GM18498 (cell line): ENCODE measurements around the gene PRPF40B.
"Not testable (repeated sequence)": the region's sequence is repeated elsewhere in the genome, so short reads cannot be mapped to it uniquely, and the experiment has no call there.

ENCODE experiments used
- ATAC-seq: cut with Tn5 transposase; IDR thresholded peaks from one replicate; pipeline ENCODE4 v1.9.1; 2021; ENCODE audit warnings: mild to moderate bottlenecking, moderate library complexity; ENCODE audit not compliant: unreplicated experiment

The PRPF40B gene

DNA sequence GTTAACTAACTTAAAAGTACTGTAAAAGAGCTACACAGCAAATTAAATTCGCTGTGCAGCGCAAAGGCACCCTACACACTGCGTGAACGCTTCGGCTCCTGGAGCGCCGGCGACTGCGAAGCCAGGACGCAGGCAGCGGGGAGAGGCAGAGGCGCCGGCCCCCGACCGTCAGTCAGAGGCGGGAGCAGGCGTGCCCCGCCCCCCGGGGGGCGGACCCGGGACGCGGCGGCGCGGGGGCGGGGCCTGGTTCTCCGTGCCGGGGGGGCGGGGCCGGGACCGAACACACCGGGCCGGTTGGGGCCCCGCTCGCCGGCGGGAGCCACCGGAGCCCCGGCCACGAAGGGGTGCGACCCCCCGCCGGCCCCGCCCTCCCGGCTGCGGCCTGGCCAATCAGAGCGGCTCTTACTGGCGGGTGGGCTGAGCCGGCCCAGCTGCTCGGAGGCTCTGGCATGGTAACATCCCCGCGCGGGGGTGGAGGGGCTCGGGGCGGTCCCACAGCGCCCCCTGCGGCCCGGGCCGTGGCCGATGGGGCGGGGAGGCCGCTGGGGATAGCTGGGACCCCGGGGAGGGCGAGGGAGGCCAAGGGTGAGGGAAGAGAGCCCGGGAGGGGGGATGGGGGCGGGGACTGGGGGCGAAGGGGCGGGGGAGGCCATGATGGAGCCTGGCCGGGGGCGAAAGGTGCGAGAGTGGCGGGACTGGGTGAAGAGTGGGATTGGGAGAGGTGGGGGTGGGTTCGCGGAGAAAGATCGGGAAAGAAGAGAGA lies at the start of gene PRPF40B:
Gene PRPF40B, plus strand, starts transcription at position 420 of the 763 bp plus-strand sequence. Its CDS starts 30 bp downstream, at position 450.
- ATAC-seq = peak; percentile 79

DNA sequence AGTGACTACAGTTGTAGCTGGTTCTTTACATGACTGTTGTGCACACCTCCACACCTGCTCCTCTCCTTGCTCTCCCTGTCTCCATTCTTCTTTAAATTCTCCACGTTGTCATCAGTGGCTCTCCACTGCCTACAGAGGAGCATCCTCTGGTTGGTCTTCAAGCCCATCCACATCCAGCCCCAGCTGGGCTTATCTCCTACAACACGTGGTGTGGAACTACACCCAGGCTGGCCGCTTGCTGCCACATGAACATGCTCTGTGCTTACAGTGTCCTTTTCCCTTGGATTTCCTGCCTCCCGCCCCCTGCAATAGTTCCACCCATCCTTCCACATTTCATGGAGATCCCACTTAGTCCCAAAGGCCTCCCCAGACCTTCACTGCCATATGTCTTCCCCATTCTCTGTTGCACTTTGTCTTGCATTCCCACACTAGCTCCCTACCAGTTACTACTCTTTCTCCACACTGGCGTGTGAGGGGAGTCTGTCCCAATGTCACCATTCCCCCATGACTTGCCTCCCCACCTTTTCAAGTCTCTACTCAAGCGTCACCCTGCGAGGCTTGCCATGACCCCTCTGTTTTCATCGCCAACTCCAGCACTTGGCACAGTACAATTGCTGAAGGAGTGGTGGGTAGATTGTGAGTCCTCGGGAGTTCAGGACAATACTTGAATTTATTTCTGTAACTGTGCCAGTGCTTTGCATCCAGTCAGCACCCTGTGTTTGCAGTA lies 45.6 kb upstream of the PRPF40B start:
- no peak for ATAC-seq

DNA sequence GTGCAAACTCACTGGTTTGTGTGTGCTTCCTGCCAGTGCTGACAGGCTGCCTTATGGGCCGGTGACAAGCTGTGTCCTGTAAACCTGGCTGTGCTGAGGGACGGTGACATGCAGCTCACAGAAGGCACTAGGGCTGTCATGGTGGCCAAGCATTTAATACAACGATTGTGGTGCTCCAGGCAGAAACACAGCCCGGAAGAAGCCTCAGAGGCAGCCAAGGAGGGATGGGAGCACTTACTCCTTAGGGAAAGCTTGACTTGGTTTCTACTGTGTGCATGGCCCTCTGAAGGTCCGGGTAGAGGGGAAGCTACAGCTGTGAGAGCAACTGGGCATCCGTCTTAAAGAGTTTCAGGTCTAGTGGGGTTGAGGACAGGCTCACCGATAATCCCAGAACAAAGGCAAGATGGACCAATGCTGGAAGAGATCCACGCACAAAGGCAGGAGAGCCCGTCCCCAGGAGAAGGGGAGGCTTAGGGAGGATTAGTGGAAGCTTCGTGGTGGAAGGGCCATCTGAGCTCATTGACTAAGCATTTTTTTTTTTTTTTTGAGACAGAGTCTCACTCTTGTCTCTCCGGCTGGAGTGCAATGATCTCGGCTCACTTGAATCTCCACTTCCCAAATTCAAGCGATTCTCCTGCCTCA lies 44.8 kb upstream of the PRPF40B start:
- ATAC-seq = no peak

DNA sequence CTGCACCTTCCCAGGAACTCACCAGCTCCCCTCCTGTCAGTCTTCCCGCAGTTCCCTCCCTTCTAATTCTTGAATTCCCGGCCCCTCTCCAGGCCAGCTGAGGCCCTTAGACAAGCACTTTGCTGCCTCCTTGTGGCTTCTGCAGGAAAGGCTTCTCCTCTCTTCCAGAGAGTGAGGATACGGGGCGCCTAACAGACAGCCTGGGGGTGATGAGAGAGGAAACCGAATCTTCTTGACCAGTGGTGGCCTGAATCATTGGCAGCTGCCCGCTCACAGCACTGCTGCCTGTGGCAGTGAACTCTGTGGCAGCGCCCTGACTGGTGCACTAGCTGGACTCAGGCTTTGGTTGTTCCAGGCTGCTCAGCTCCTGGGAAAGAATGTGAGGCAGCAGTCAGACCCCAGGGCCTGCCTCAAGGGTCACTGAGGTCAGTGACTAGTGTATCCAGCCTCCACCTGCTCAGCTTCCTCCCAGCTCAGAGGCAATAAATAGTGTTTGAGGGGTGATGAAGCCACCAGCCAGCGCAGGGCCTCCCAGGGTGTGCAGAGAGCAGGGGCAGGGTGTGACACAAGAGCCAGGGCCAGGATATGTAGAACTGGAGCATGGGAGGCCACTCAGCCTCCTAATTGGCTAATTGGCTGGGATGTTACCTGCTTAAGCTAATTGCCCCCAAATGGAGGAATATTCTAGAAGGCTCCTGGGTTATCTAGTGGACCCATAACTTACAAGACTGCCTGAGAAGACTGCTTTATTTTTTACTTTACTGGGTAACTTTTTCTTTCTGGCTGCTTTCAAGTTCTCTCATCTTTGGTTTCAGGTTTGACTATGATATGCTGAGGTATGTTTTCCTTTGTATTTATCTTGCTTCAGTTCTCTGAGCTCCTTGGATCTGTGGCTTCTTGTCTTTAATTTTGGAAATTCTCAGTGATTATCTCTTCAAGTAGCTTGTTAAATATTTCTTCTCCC lies 42.5 kb upstream of the PRPF40B start:
- ATAC-seq = peak; percentile 48

DNA sequence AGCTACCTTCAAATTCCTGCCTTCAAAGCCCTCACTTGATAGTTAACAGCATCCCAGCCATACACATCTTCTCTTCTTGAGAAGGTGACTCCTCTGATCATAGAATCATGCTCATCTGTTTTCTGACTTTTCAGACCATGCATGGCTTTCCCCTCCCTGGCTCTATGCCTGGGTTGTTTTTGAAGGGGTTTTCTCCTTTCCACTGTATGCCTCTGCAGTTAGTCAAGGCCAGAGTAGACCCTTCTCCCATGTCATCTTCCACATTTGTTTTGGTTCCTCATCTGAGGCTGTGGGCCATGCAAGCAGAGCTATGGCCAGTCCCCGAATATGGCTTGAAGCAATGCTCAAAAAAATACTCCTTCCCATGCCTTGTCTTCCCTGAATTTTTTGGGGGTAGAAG lies 41.2 kb upstream of the PRPF40B start:
- no peak for ATAC-seq

DNA sequence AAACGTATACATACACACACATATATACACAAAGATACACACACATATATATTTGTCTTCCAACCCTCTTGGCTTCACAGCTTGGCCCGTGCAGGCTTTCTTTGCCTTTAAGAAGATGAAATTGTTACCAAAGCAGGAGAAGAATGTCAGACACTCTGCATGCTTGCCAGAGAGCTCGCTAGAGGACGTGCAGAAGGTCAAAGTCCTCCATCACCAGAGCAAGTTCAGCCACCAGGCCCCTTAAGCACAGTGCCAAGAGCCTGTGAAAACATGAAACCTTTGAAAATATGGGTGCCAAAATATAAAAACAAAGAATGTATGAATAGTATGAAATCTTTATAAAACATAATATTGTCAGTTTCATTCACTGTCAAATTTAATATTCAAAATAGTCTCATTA lies 40.5 kb upstream of the PRPF40B start:
- no peak for ATAC-seq

DNA sequence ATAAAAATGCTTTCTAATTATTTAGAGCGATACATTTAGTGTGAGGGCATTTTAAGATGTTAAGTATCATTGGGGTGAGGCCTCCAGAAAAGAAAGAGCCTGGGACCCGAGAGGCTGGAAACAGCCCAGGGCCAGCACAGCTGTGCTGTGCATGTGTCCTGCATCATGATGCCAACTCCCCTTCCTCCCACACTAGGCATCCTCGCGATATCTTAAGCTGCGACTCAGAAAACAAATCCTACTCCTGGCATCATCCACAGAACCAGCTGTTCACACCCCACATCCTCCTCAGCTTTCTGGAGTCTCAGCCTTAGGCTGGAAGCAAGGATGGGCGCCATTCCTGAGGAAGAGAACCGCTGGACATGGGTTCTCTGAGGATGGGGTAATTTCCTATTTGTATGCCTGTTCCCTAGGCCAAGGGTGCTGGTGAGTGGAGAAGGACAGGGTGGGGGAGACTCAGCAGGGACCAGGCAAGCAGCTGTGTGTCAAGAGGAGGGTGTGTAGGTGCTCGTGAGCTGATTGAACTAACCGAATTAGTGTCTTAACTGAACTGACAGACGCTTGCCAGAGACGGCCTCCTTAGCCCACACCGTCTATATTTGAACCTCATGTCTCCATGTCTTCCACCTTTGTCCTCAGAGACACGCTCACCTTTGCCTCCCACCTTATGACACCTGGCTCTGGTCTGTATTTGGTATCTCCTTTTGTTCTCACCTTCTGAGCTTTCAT lies 39.8 kb upstream of the PRPF40B start:
- no peak for ATAC-seq

DNA sequence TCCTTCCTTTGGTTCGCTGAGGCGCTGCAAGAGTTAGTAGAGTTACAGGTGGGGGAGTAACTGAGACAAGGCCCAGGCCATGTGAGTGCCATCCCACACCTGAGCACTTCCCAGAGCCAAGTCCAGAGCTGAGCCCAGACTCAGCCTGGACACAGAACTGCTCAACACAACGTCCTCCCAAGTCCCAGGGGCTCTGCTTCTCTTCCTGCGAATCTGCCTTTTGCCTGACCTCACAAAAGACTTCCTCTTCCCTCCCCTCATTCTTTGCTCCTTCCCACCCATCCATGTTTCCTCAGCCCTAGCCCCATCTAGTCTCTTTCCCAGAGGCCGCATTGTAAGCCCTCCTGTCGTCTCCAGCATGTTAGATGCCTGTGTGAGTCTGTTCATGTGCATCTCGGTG lies 38.8 kb upstream of the PRPF40B start:
- ATAC-seq = no peak

DNA sequence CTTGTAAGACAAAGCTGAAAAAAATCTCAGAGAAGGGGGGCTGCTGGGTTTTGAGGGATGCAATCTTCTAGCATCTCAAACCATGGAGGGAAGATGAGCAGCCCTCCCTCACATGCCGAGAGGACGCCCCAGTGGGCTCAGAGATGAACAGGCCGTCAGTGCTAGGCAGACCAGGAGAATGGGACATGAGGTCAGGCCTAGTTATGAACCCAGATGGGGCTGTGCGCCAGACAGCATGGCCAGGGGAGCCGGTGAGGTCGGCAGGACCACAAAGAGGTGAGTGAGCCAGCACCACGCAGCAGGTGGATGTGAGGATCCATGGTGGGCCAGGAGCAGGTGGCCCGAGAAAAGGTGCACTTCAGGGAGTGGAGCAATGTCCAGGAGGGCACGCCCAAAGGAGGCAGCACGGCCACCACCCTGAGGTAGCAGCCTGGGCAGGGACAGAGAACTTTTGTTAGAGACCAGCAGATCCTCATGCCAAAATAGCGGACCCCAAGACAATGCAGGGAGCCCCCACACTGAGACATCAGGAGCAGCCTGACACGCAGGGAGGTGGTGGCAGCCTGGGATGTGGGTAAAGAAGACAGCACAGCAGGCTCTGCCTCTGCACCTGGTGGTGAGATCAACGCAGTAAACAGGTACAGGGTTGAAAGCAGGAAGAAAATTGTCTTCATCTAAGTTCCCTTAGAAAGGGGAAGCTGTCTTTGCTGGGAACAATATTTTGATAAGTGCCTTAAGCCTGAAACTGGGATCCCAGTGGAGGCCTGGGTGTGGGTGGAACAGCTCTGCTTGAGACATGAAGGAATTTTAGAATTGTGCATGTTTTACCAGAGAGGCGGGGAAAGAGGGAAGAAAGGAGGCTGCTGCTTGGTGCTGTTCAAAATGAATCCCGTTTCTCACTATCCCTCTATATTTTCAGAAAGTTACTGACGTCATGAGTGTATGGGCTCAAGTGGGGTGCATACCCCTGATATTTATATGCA lies 37.6 kb upstream of the PRPF40B start:
- ATAC-seq = no peak

DNA sequence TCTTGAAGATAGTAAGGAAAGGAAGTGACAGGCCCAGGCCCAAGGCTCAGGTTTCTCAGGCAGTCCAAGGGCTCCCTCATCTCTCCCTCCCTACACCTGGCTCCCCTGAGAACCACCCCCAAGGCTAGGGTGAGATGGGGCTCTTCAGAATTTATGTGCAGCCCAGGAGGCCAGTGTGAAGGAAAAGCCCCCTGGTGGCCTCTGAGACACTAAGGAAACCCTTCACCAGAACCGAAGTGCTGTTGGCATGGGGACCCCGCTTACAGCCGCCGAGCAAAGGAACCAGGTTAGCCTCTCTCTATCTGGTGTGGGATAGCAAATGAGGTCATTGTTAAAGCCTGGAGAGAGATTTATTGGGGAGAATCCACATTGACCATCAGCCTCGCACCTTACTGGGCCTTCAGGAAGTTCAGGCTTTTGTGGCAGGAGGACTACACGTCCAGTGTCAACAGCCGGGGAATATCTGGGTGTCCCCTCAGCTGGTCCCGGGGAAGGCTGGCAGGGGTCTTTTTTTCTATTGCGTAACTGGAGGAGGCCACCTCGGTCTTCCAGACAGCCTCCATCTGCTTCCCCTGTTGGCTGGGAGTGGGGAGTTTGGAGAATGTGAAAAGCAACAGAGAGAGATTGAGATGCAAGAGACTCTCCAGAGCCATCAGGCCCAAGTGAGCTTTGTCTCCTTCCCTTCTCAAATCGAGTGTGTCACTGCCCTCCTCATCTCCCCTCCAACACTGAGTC lies 36.0 kb upstream of the PRPF40B start:
- no peak for ATAC-seq

DNA sequence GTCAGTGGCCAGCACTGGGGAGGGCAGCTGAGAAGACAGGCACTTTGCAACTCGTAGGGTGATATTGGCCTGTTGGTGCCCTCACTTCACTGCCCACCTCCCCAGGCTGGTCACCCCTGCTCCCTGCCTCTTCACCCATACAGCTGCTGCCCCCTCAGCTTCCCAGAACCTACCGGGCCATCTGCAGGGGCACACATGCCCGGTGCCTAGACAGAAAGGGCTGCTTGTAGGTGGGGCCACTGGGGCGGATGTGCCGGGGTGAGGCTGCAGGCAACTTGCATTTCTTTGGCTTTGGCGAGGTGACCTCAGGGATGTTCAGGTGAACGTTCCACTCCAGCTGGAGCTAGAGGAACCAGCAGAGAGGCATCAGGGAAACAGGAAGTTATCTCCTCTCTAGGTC lies 35.1 kb upstream of the PRPF40B start:
- no peak for ATAC-seq

DNA sequence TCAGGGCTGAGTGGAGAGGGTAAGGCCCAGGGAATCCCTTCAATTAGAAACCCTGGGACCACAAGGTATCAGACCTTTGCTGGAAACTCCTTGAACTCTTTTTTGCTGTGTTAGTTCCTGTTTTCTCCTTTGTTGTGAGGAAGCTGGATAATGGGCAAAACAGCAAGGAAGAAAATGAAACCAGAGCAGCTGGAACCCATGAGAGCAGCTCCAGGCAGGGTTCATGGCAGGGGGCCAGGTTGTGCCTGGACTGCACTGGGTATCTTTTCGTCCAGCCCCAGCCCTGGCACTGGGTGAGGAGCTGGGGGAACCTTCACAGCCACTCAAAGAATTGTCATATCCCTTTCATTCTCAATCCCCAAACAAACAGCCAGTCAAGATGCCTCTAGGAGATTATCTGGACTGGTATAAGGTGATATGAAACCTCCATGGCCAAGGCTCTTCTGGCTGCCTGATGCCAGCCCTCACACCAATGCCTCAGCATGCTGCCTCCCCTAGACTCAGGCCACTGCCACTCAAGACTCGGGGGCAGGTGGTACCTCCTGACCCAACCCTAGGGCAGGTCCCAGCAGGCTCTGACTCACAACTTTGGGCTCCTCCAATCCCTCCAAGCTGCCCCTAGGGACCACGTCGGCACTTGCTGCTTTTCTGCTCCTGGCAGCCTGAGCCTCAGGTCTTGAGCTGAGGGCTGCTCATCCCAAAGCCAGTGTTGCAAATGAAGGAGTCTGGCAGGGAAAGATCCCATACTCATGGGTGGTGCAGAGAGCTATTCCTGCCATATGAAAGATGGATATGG lies 34.4 kb upstream of the PRPF40B start:
- no peak for ATAC-seq

DNA sequence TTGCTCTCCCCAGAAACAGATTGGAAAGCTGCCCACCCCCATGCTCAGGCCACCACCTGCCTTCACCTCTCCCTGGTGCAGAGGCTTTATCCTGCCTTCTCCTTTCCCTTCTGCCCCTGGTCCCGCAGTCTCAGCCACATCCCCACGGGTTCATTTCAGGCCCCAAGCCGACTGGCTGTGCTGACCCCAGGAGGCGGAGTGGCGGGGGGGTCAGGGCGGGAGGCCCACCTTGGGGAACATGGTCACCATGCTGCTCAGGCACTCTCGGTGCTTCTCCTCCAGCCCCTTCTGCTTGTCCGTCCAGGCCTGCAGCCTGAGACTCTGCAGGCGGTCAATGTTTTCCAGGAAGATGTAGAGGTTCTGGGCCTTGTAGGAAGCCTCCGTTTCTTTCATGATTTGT lies 24.8 kb upstream of the PRPF40B start:
- no peak for ATAC-seq

DNA sequence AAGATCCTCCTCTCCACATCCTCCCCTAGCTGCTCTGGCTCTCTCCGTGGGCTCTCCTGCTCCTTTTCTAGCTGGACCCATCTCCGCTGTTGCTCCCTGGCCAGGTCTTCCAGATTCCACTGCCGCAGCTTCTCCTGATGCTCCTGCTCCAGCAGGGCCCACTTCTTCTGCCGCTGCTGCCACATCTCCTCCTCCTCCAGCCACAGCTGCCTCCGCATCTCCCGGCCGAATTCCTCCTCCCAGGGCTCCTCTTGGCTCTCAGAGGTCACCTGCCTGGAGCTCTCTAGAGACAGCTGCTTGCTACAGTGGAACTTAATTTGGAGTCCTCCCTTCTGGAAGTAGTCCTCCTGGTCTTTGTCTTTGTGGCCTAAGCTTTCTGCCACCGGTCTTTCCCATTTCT lies 23.4 kb upstream of the PRPF40B start:
- no peak for ATAC-seq

DNA sequence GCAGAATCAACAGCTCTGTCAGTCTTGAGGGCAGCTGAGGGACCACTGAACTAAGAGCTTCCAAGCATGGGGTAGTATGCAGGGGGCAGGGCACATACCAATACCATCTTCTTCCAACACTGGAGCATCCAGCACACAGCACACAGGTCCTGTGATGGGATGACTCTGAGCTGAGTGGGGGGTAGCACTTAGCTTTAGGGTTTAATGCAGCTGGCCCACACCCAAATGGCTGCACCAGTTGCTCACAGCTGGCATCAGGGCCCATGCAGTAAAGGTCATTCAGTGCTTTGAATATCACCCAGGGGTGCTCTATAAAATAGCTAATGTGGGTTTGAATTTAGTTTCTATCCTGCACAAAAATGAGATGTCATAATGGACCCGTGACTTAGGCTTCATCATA lies 19.6 kb upstream of the PRPF40B start:
- ATAC-seq = no peak

DNA sequence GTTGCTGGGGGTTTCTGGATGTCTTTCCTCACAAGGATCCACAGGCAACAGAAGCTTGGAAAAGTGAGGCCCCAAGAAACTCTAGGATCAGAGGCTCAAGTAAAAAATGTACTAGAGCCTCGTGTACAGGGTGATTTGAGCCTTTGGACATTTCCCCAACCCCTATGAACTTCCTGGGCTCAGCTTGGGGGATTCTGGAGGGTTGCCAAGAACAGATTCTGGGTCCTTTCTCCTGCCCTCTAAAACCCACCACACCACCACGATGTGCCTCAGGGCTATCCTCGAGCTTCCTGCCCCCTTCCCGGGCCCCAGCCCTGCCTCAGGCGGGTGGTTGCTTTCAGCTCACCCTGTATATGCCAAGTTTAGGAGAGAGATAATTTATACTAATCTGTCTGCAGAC lies 18.5 kb upstream of the PRPF40B start:
- ATAC-seq = no peak

DNA sequence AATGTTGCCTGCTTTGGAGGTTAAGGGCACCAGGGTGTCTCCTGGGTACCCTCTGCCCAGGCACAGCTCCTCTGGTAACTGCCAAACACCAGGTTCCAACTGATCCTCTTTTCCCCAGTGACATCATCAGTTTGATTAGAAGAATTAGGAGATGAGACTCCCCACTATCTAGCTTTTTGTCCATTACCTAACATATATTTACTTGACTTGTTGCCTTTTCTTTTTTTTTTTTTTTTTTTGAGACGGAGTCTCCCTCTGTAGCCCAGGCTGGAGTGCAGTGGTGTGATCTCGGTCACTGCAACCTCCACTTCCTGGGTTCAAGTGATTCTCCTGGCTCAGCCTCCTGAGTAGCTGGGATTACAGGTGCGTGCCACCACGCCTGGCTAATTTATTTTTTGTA lies 17.8 kb upstream of the PRPF40B start, which contains the start of gene FAM186B:
Gene FAM186B, minus strand, starts transcription at position 101 of the 400 bp plus-strand sequence. CDS start 162 bp downstream, outside the sequence.
- ATAC-seq = not testable (repeated sequence)
